MG63 (cell line): ENCODE data around the gene BHMT2. TPM values are rescaled to one million over a fixed set of nuclear protein-coding genes. Genes with fewer than 3 reads are reported as not detected.
A peak's percentile ranks its signal among the peaks of the same experiment; 100 is the strongest.

Source experiments
- DNase-seq: peaks from one replicate; pipeline ENCODE4 v3.0.0-alpha.2; 2020
- H3K27me3 ChIP-seq: fragments of 250-450 bp; sonication (Bioruptor Pico); 2 replicates; pipeline ENCODE4 v1.5.1; 2020; ENCODE audit warnings: mild to moderate bottlenecking, moderate library complexity
- H3K36me3 ChIP-seq: fragments of 250-450 bp; sonication (Bioruptor Pico); 2 replicates; pipeline ENCODE4 v1.5.1; 2020; ENCODE audit warnings: mild to moderate bottlenecking, moderate library complexity
- H3K4me3 ChIP-seq: fragments of 250-450 bp; sonication (Bioruptor Pico); 2 replicates; pipeline ENCODE4 v1.5.1; 2020; ENCODE audit warnings: mild to moderate bottlenecking, moderate library complexity
- H3K9me3 ChIP-seq: fragments of 250-450 bp; sonication (Bioruptor Pico); 2 replicates; pipeline ENCODE4 v1.5.1; 2020; ENCODE audit warnings: mild to moderate bottlenecking, moderate library complexity
- total RNA-seq: library from RNA; depleted of rRNA; stranded (reverse); fragments of >200 nt; shearing (Covaris generic); gene quantifications from 2 replicates; pipeline ENCODE4 v1.2.3, GENCODE V29; 2014; ENCODE audit warnings: low replicate concordance

Gene BHMT2
- total RNA-seq, 1 experiment from 2014 or later, result 0.79 TPM

DNA sequence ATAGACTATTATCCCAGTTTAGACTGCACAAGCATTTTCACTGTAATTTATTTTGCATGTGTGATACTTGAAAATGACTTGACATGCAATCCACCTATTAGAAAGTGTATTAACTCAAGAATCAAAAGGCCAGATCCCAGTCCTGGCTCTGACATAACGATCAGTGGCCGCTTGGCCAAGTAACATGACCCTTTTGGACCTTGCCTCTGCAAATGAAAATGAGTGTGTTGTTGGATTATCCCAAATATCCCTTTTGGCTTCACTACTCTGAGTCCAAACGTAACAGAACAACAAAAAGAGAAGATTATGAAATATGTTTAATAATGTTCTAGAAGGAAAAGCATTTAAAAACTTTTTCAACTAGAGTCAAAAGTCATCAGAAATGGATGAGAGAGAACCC, 19.1 kb upstream of the BHMT2 start:
- Histone ChIP-seq H3K27me3 (0 out of 2 replicates have a peak, but pooled peaks cover 5% of the 10 kb centered on the region), H3K9me3 (peaks cover 3% of the 10 kb centered on the region; the same call in 1 of the 2 replicates), H3K36me3 (no peaks in the 10 kb centered on the region), H3K4me3 (no peak overlapping the region)
- no peak for DNase-seq

DNA sequence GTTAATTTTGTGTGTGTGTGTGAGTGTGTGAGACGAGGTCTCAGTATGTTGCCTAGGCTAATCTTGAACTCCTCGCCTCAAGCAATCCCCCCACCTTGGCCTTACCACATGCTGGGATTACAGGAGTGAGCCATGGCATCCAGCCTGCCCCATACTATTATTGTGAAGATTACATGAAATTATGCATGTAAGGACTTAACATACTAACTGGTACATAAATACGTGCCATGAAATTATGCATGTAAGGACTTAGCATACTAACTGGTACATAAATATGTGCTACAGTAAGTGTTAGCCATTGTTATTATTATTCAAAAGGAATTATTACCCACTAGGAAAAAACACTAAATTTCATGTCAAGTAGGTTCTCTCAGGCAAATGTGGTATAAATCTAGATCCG, 16.2 kb upstream of the BHMT2 start:
- Histone ChIP-seq H3K4me3 (no peak overlapping the region), H3K9me3 (peaks cover 3% of the 10 kb centered on the region; the same call in 1 of the 2 replicates), H3K36me3 (no peaks in the 10 kb centered on the region), H3K27me3 (peaks cover 8% of the 10 kb centered on the region; the same call in 1 of the 2 replicates)
- no peak for DNase-seq

DNA sequence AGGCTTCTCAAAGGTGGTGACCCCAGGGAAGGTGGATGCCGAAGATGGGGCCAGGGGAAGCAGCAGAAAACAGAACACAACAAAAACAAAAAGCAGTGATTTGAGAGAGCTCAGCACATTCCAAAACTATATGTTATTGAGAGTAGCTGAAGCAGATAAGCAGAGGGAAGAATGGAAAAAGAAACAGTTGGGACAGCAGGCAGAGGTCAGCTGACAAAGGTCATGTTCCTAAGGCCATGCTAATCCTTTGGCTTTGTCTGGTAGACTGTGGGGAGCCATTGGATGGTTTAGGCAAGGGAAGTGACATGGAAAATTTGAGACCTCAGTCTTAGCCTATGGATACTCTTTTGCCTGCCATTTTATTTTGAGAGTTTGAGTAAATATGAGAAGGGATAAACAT, 14.6 kb upstream of the BHMT2 start:
- Histone ChIP-seq H3K9me3 (peaks cover 3% of the 10 kb centered on the region; the same call in 1 of the 2 replicates), H3K36me3 (no peaks in the 10 kb centered on the region), H3K27me3 (peaks cover 8% of the 10 kb centered on the region; the same call in 1 of the 2 replicates), H3K4me3 (no peak overlapping the region)
- DNase-seq, result no peak

- Histone ChIP-seq H3K27me3 (peaks cover 8% of the 10 kb centered on the region; the same call in 1 of the 2 replicates), H3K36me3 (no peaks in the 10 kb centered on the region), H3K4me3 (no peak overlapping the region), H3K9me3 (peaks cover 3% of the 10 kb centered on the region; the same call in 1 of the 2 replicates)
- no peak for DNase-seq
Observed at GRCh38 chr5:79056847-79057246, 12.7 kb upstream of the BHMT2 start.

GRCh38 chr5:79059674-79060073, 9.9 kb upstream of the BHMT2 start:
- DNase-seq, result no peak
- Histone ChIP-seq H3K27me3 (peaks cover 8% of the 10 kb centered on the region; the same call in 1 of the 2 replicates), H3K9me3 (no peaks in the 10 kb centered on the region), H3K36me3 (no peaks in the 10 kb centered on the region), H3K4me3 (no peak overlapping the region)

DNA sequence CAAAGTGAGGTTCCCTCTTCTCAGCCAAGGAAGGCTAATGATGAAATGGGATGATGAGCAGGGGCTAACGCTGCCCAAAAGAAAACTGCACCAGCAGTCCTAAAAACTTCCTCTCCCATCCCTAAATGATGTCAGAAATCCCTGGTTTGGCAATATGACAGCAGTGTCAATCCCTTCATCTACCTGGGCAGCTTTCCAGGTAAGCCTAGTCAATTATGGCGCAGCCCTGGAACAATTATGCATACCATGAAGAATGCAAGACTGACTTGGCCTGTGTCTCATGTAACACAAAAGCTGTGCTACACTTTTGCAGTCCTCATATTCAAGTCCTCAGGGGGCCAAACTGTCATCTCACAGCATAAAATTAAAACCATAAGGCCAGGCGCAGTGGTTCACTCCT, 7.1 kb upstream of the BHMT2 start:
- Histone ChIP-seq H3K27me3 (no peaks in the 10 kb centered on the region; the same call in 1 of the 2 replicates), H3K36me3 (no peaks in the 10 kb centered on the region), H3K4me3 (no peak overlapping the region), H3K9me3 (no peaks in the 10 kb centered on the region)
- no peak for DNase-seq

DNA sequence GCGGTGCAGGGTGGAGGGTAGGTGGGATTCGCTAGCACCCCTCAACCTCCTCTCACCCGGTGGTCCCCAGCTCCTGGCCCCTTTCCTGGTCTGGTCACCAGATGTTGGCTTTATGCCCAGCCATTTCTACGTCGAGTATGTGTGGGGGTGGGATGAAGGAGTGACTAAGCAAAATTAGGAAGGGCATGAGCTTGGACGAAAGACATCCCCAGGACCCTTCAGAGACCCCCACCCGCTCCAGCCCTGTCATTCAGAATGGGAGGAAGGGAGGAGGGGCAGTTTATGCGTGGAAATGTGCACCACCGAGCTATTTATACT, 742 bp downstream of the BHMT2 start:
- Histone ChIP-seq H3K27me3 (no peaks in the 10 kb centered on the region), H3K9me3 (no peaks in the 10 kb centered on the region), H3K36me3 (no peaks in the 10 kb centered on the region), H3K4me3 (no peak overlapping the region)
- DNase-seq, result no peak

- Histone ChIP-seq H3K9me3 (no peaks in the 10 kb centered on the region), H3K27me3 (no peaks in the 10 kb centered on the region), H3K36me3 (no peaks in the 10 kb centered on the region), H3K4me3 (no peak overlapping the region)
- DNase-seq, result peak; percentile 6
Observed at GRCh38 chr5:79074641-79075040, 5.1 kb downstream of the BHMT2 start.

GRCh38 chr5:79075646-79076426, 6.3 kb downstream of the BHMT2 start:
- Histone ChIP-seq H3K27me3 (no peaks in the 10 kb centered on the region), H3K9me3 (no peaks in the 10 kb centered on the region), H3K36me3 (no peaks in the 10 kb centered on the region), H3K4me3 (no peak overlapping the region)
- DNase-seq, result no peak

- Histone ChIP-seq H3K9me3 (no peaks in the 10 kb centered on the region), H3K4me3 (no peak overlapping the region), H3K27me3 (no peaks in the 10 kb centered on the region), H3K36me3 (no peaks in the 10 kb centered on the region)
- DNase-seq, result no peak
Observed at GRCh38 chr5:79076819-79077218, 7.3 kb downstream of the BHMT2 start.

- Histone ChIP-seq H3K4me3 (no peak overlapping the region), H3K9me3 (no peaks in the 10 kb centered on the region), H3K27me3 (no peaks in the 10 kb centered on the region), H3K36me3 (no peaks in the 10 kb centered on the region)
- no peak for DNase-seq
Observed at GRCh38 chr5:79077680-79078365, 8.3 kb downstream of the BHMT2 start.

- Histone ChIP-seq H3K36me3 (no peaks in the 10 kb centered on the region), H3K4me3 (no peak overlapping the region), H3K9me3 (no peaks in the 10 kb centered on the region), H3K27me3 (no peaks in the 10 kb centered on the region)
- DNase-seq, result no peak
Observed at GRCh38 chr5:79080804-79081203, 11.2 kb downstream of the BHMT2 start.

GRCh38 chr5:79081779-79082178, 12.2 kb downstream of the BHMT2 start:
- no peak overlapping the region for H3K4me3 ChIP-seq
- H3K27me3 ChIP-seq, result no peaks in the 10 kb centered on the region
- no peaks in the 10 kb centered on the region for H3K9me3 ChIP-seq
- H3K36me3 ChIP-seq, result no peaks in the 10 kb centered on the region
- no peak for DNase-seq

- no peaks in the 10 kb centered on the region for H3K9me3 ChIP-seq
- H3K4me3 ChIP-seq, result no peak overlapping the region
- no peak for DNase-seq
- H3K27me3 ChIP-seq, result no peaks in the 10 kb centered on the region
- no peaks in the 10 kb centered on the region for H3K36me3 ChIP-seq
Observed at GRCh38 chr5:79086116-79086515, 16.5 kb downstream of the BHMT2 start.

GRCh38 chr5:79088507-79088906, 18.9 kb downstream of the BHMT2 start:
- H3K36me3 ChIP-seq, result no peaks in the 10 kb centered on the region
- H3K9me3 ChIP-seq, result no peaks in the 10 kb centered on the region
- no peak for DNase-seq

GRCh38 chr5:79091064-79091463, 21.5 kb downstream of the BHMT2 start:
- H3K27me3 ChIP-seq, result no peaks in the 10 kb centered on the region
- no peak overlapping the region for H3K4me3 ChIP-seq
- H3K36me3 ChIP-seq, result no peaks in the 10 kb centered on the region

More at GRCh38 chr5:79088507-79088906, 18.9 kb downstream of the BHMT2 start:
- no peaks in the 10 kb centered on the region for H3K27me3 ChIP-seq
- no peak overlapping the region for H3K4me3 ChIP-seq

GRCh38 chr5:79093762-79094161, 24.2 kb downstream of the BHMT2 start:
- no peaks in the 10 kb centered on the region for H3K36me3 ChIP-seq

More at GRCh38 chr5:79091064-79091463, 21.5 kb downstream of the BHMT2 start:
- no peak for DNase-seq
- no peaks in the 10 kb centered on the region for H3K9me3 ChIP-seq

GRCh38 chr5:79105868-79106267, 36.3 kb downstream of the BHMT2 start:
- Histone ChIP-seq H3K27me3 (peaks cover 6% of the 10 kb centered on the region; the same call in 1 of the 2 replicates), H3K4me3 (no peak overlapping the region), H3K9me3 (no peaks in the 10 kb centered on the region), H3K36me3 (no peaks in the 10 kb centered on the region)
- DNase-seq, result no peak

More at GRCh38 chr5:79093762-79094161, 24.2 kb downstream of the BHMT2 start:
- Histone ChIP-seq H3K9me3 (no peaks in the 10 kb centered on the region), H3K27me3 (no peaks in the 10 kb centered on the region), H3K4me3 (no peak overlapping the region)
- no peak for DNase-seq
